Endothelial cell of umbilical vein (primary cell): Measurements from ENCODE around the gene SLC5A5.

Source experiments
- CTCF ChIP-seq, 2 donors: IDR thresholded peaks; 1 replicate in 1 of 2; 2 replicates in 1 of 2; pipeline ENCODE4 v1.5.1; 2011; ENCODE audit warnings: low read length in 2 of 2, mild to moderate bottlenecking in 2 of 2, moderate library complexity in 2 of 2, control low read depth in 1 of 2, inconsistent platforms in 1 of 2, low read depth in 1 of 2; ENCODE audit not compliant: insufficient read depth in 1 of 2; ENCODE audit errors: extremely low read depth in 1 of 2
- EZH2 ChIP-seq: IDR thresholded peaks from 2 replicates; pipeline ENCODE4 v1.6.1; 2012; ENCODE audit warnings: borderline replicate concordance, low read depth, mild to moderate bottlenecking, moderate library complexity, low read length, inconsistent platforms; ENCODE audit not compliant: severe bottlenecking
- POLR2A ChIP-seq: IDR thresholded peaks from 2 replicates; pipeline ENCODE4 v1.6.1; 2012; ENCODE audit warnings: low read depth, mild to moderate bottlenecking, control low read depth, low read length
- POLR2AphosphoS5 ChIP-seq: IDR thresholded peaks from 2 replicates; pipeline ENCODE4 v1.6.1; 2012; ENCODE audit warnings: low read depth, mild to moderate bottlenecking, control low read depth, low read length, moderate library complexity; ENCODE audit not compliant: insufficient read depth
- TF ChIP-seq, protein P1 (sequence below): IDR thresholded peaks from 2 replicates; pipeline ENCODE4 v1.6.1; 2011; ENCODE audit not compliant: insufficient read depth, insufficient read length

DNA sequence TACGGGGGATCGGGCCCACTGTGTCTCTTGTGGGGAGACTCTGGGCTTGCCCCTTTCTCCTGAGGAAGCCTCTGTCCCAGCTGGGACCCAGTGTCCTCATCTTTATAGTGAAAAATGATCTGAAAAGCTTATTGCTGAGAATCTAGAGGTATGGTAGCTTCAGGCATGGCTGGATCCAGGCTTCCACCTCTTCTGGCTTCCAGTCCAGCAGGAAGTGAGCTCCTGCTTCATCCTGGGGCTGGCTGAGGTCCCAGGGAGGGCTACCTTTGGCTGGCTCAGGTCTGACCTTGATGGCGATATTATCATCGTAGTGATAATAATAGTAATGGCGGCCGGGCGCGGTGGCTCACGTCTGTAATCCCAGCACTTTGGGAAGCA is 3.0 kb downstream of the SLC5A5 start:
- TF ChIP-seq POLR2A (no peak), CTCF (IDR thresholded peaks at IDR 0.05; ENCODE audit: extremely low read depth in 1 of 2, insufficient read depth in 1 of 2, low read depth in 1 of 2, low read length in 2 of 2) (no peak), EZH2 (no peak), POLR2AphosphoS5 (no peak)
- TF ChIP-seq, protein P1, sequence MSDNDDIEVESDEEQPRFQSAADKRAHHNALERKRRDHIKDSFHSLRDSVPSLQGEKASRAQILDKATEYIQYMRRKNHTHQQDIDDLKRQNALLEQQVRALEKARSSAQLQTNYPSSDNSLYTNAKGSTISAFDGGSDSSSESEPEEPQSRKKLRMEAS: no peak
